Neuronal stem cell (in vitro differentiated cells): ENCODE results near the gene BLM.

Experiments used
- DNase-seq: peaks from one replicate; pipeline ENCODE4 v3.0.0-alpha.2; 2013; ENCODE audit warnings: low spot score
- H2AFZ ChIP-seq: one replicate; pipeline ENCODE4 v1.6.1; 2013; ENCODE audit warnings: mild to moderate bottlenecking, low read length, inconsistent platforms
- H2AK5ac ChIP-seq: 2 replicates; pipeline ENCODE4 v1.6.1; 2013; ENCODE audit warnings: low read depth, mild to moderate bottlenecking, inconsistent platforms, low read length, moderate library complexity, mixed read lengths
- H2BK120ac ChIP-seq: 2 replicates; pipeline ENCODE4 v1.6.1; 2013; ENCODE audit warnings: low read depth, mild to moderate bottlenecking, inconsistent platforms, low read length, moderate library complexity, mixed read lengths
- H2BK12ac ChIP-seq: one replicate; pipeline ENCODE4 v1.6.1; 2013; ENCODE audit warnings: low read length, inconsistent platforms
- H2BK15ac ChIP-seq: 2 replicates; pipeline ENCODE4 v1.6.1; 2013; ENCODE audit warnings: mild to moderate bottlenecking, low read length, inconsistent platforms, mixed read lengths
- H2BK5ac ChIP-seq: one replicate; pipeline ENCODE4 v1.6.1; 2013; ENCODE audit warnings: inconsistent platforms, mild to moderate bottlenecking, low read length, moderate library complexity
- H3K14ac ChIP-seq: one replicate; pipeline ENCODE4 v1.6.1; 2013; ENCODE audit warnings: low read length, inconsistent platforms
- H3K18ac ChIP-seq: 2 replicates; pipeline ENCODE4 v1.6.1; 2013; ENCODE audit warnings: low read length, inconsistent platforms
- H3K23ac ChIP-seq: 2 replicates; pipeline ENCODE4 v1.6.1; 2013; ENCODE audit warnings: low read depth, mild to moderate bottlenecking, mixed read lengths, low read length, inconsistent platforms; ENCODE audit not compliant: poor library complexity
- H3K27ac ChIP-seq: replicated peaks from 3 replicates; pipeline ENCODE4 v1.5.1; 2013; ENCODE audit warnings: low read length, inconsistent platforms
- H3K27me3 ChIP-seq, 3 experiments: 2 replicates each; pipeline ENCODE4 v1.6.1; 2013; ENCODE audit warnings: low read length in 3 of 3, mild to moderate bottlenecking in 2 of 3, inconsistent platforms in 1 of 3, low read depth in 1 of 3, mixed read lengths in 1 of 3, moderate library complexity in 1 of 3; ENCODE audit not compliant: control insufficient read depth in 3 of 3, insufficient read depth in 3 of 3
- H3K36me3 ChIP-seq, 2 donors: replicated peaks in 1 of 2; 2 replicates each; pipeline ENCODE4 v1.6.1; 2013; ENCODE audit warnings: low read length in 2 of 2; ENCODE audit not compliant: control insufficient read depth in 2 of 2, insufficient read depth in 2 of 2
- H3K4ac ChIP-seq: 2 replicates; pipeline ENCODE4 v1.6.1; 2013; ENCODE audit warnings: inconsistent platforms, mild to moderate bottlenecking, low read length, moderate library complexity
- H3K4me1 ChIP-seq, 2 donors: 1 replicate in 1 of 2; 2 replicates in 1 of 2; pipeline ENCODE4 v1.6.1; 2013; ENCODE audit warnings: low read length in 2 of 2, low read depth in 1 of 2; ENCODE audit not compliant: control insufficient read depth in 2 of 2, insufficient read depth in 1 of 2
- H3K4me2 ChIP-seq: one replicate; pipeline ENCODE4 v1.6.1; 2013; ENCODE audit warnings: mild to moderate bottlenecking, low read length, inconsistent platforms; ENCODE audit not compliant: insufficient read depth, poor library complexity, severe bottlenecking
- H3K4me3 ChIP-seq, 2 donors: 2 replicates each; pipeline ENCODE4 v1.5.1; 2013; ENCODE audit warnings: low read length in 2 of 2, mild to moderate bottlenecking in 2 of 2, inconsistent platforms in 1 of 2, moderate library complexity in 1 of 2
- H3K79me1 ChIP-seq: one replicate; pipeline ENCODE4 v1.6.1; 2013; ENCODE audit warnings: low read depth, mild to moderate bottlenecking, inconsistent platforms, low read length, moderate library complexity
- H3K9ac ChIP-seq: one replicate; pipeline ENCODE4 v1.6.1; 2013; ENCODE audit warnings: mild to moderate bottlenecking, low read depth, low read length, inconsistent platforms; ENCODE audit not compliant: poor library complexity
- H3K9me3 ChIP-seq, 2 donors: replicated peaks in 1 of 2; 2 replicates each; pipeline versions ENCODE3 to v1.6.1; 2013; ENCODE audit warnings: low read length in 2 of 2, mild to moderate bottlenecking in 2 of 2, inconsistent platforms in 1 of 2, low read depth in 1 of 2, mixed read lengths in 1 of 2, moderate library complexity in 1 of 2; ENCODE audit not compliant: control insufficient read depth in 2 of 2, insufficient read depth in 1 of 2
- H4K8ac ChIP-seq: one replicate; pipeline ENCODE4 v1.6.1; 2013; ENCODE audit warnings: low read depth, mild to moderate bottlenecking, inconsistent platforms, low read length, moderate library complexity
- H4K91ac ChIP-seq: one replicate; pipeline ENCODE4 v1.6.1; 2013; ENCODE audit warnings: low read length, low read depth, mild to moderate bottlenecking, inconsistent platforms; ENCODE audit not compliant: poor library complexity
- WGBS, 2 donors: extraction: QIAGEN DNeasy Blood & Tissue Kit; methylation state at CpG; one replicate each; pipeline ENCODE4 v1.1.7; 2013; ENCODE audit warnings: missing lambda C conversion rate in 2 of 2, mixed read lengths in 1 of 2; ENCODE audit not compliant: insufficient read length in 2 of 2, insufficient replicate concordance in 1 of 2; ENCODE audit errors: extremely low coverage in 2 of 2; 5-methylcytosine and 5-hydroxymethylcytosine counted together

Gene BLM

DNA sequence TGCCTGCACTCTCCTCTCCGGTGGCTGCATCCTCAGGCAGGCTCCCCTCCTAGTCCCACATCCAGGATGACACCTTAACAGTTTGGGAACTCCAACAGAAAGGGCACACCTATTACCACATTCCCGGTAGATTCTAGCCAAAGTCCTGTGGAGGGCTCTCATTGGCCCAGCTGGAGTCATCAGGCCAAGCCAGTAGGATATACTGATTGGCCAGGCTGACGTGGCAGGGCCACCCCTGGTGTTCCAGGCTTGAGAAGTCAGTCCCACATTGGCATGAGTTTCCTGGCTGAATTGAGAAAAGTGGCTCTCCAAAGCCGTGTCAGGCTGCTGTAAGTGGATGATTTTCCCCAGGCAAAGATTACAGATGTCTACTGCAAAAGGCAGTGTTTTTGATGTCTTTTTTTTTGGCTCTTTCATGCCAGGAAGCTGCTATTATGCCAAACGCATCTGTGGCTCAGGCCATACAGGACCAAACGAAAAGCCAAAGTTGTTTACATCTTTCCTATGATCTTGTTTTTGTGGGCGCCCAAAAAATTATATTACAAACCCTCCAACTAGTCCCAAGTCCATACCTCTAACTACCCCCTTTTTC, 6.6 kb upstream of the BLM start:
- peak overlapping the region; percentile 24 for H3K9ac ChIP-seq

GRCh38 chr15:90711418-90711824, 5.7 kb upstream of the BLM start:
- DNase-seq = no peak
- Histone ChIP-seq H3K14ac (no peak overlapping the region), H2AFZ (no peak overlapping the region), H3K4me1 (no peaks in the 10 kb centered on the region), H3K23ac (no peak overlapping the region), H3K4ac (no peak overlapping the region), H3K27ac (no peak overlapping the region), H2BK12ac (no peak overlapping the region), H2BK120ac (no peak overlapping the region), H2BK5ac (no peak overlapping the region), H3K9me3 (no peaks in the 10 kb centered on the region), H3K79me1 (no peaks in the 10 kb centered on the region), H4K91ac (no peak overlapping the region), H3K4me3 (no peak overlapping the region), H3K9ac (no peak overlapping the region), H3K27me3 (no peaks in the 10 kb centered on the region), H3K36me3 (peaks cover 6 to 53% of the 10 kb centered on the region in 2 donors), H3K18ac (no peak overlapping the region), H2AK5ac (no peak overlapping the region), H3K4me2 (no peak overlapping the region), H2BK15ac (no peak overlapping the region), H4K8ac (no peak overlapping the region)
- no CpG with 5 or more reads among the region's 2 CpGs for WGBS, 2 donors

More for the DNA sequence above, 6.6 kb upstream of the BLM start:
- H2BK12ac ChIP-seq = no peak overlapping the region
- DNase-seq = no peak
- no peak overlapping the region for H3K4me2 ChIP-seq
- H3K4me1 ChIP-seq = no peaks in the 10 kb centered on the region
- no peaks in the 10 kb centered on the region for H3K9me3 ChIP-seq
- WGBS, 2 donors = no CpG with 5 or more reads among the region's 7 CpGs
- H3K27ac ChIP-seq = no peak overlapping the region
- no peak overlapping the region for H4K91ac ChIP-seq
- no peak overlapping the region for H3K18ac ChIP-seq
- H2BK120ac ChIP-seq = no peak overlapping the region
- no peak overlapping the region for H3K4me3 ChIP-seq
- H2BK5ac ChIP-seq = no peak overlapping the region
- H4K8ac ChIP-seq = no peak overlapping the region
- no peaks in the 10 kb centered on the region for H3K27me3 ChIP-seq
- H3K36me3 ChIP-seq = peaks cover 6 to 54% of the 10 kb centered on the region in 2 donors
- H3K79me1 ChIP-seq = no peaks in the 10 kb centered on the region
- H3K14ac ChIP-seq = no peak overlapping the region
- H2BK15ac ChIP-seq = no peak overlapping the region
- no peak overlapping the region for H3K23ac ChIP-seq
- no peak overlapping the region for H2AK5ac ChIP-seq
- no peak overlapping the region for H2AFZ ChIP-seq
- no peak overlapping the region for H3K4ac ChIP-seq

GRCh38 chr15:90711842-90712241, 5.3 kb upstream of the BLM start:
- no peak overlapping the region for H2AK5ac ChIP-seq
- H3K4me2 ChIP-seq = no peak overlapping the region
- no peak overlapping the region for H3K14ac ChIP-seq
- H3K4ac ChIP-seq = no peak overlapping the region
- H3K18ac ChIP-seq = no peak overlapping the region
- H4K8ac ChIP-seq = no peak overlapping the region
- no peak overlapping the region for H3K9ac ChIP-seq
- H2BK120ac ChIP-seq = no peak overlapping the region
- H3K4me1 ChIP-seq = no peaks in the 10 kb centered on the region
- no peak overlapping the region for H3K23ac ChIP-seq
- no peak overlapping the region for H2BK5ac ChIP-seq
- no peak overlapping the region for H4K91ac ChIP-seq
- H3K27ac ChIP-seq = no peak overlapping the region
- H2AFZ ChIP-seq = no peak overlapping the region
- no peaks in the 10 kb centered on the region for H3K79me1 ChIP-seq
- no peak for DNase-seq
- no peaks in the 10 kb centered on the region for H3K27me3 ChIP-seq
- no peak overlapping the region for H2BK12ac ChIP-seq
- no peak overlapping the region for H2BK15ac ChIP-seq
- no peak overlapping the region for H3K4me3 ChIP-seq
- no CpG with 5 or more reads among the region's 2 CpGs for WGBS, 2 donors
- peaks cover 6 to 49% of the 10 kb centered on the region in 2 donors for H3K36me3 ChIP-seq
- H3K9me3 ChIP-seq = no peaks in the 10 kb centered on the region

DNA sequence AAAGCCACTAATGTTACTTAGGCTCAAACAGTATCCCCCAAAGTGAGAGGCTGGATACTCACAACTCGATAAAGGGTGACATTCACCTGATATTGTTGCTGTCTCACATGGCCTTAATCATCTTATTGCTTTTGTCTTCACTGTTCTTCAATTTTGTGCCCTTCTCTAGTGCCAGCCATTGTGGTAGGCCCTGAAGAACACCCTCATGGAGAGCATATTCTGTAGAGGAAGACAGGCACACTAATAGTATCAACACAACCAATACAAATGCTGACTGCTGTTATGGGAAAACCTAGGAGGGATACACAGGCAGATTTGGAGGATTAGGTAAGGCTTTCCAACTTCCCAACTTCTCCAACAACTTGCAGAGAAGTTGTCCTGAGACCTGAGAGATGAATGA, 4.1 kb upstream of the BLM start:
- H3K4me1 ChIP-seq = peaks cover 0 to under 1% of the 10 kb centered on the region in 2 donors
- no peaks in the 10 kb centered on the region for H3K9me3 ChIP-seq
- no peak overlapping the region for H2AFZ ChIP-seq
- no peak overlapping the region for H3K18ac ChIP-seq
- no peak overlapping the region for H2AK5ac ChIP-seq
- no peak overlapping the region for H3K23ac ChIP-seq
- DNase-seq = no peak
- H2BK15ac ChIP-seq = no peak overlapping the region
- peaks cover 6 to 44% of the 10 kb centered on the region in 2 donors for H3K36me3 ChIP-seq
- no peak overlapping the region for H3K14ac ChIP-seq
- no peak overlapping the region for H4K91ac ChIP-seq
- no peak overlapping the region for H3K4ac ChIP-seq
- H3K4me2 ChIP-seq = no peak overlapping the region
- no peak overlapping the region for H4K8ac ChIP-seq
- no peaks in the 10 kb centered on the region for H3K27me3 ChIP-seq
- H3K27ac ChIP-seq = no peak overlapping the region
- whole genome bisulfite sequencing, 2 donors = no CpG with 5 or more reads among the region's 1 CpG
- H3K4me3 ChIP-seq = no peak overlapping the region
- no peak overlapping the region for H2BK5ac ChIP-seq
- H2BK120ac ChIP-seq = no peak overlapping the region
- H3K79me1 ChIP-seq = no peaks in the 10 kb centered on the region
- no peak overlapping the region for H2BK12ac ChIP-seq
- H3K9ac ChIP-seq = no peak overlapping the region
